ENCODE results near the gene PPIL4. TPM values are rescaled to one million over a fixed set of nuclear protein-coding genes. Genes with fewer than 3 reads are reported as not detected.

The PPIL4 gene
- total and polyA plus RNA-seq, 2 experiments from 2014 or later: 35.1 to 47.3 TPM

GRCh38 chr6:149593408-149593807, 47.6 kb upstream of the PPIL4 start (continued):
- TF ChIP-seq EZH2phosphoT487 (IDR thresholded peaks at IDR 0.05; ENCODE audit: unreplicated experiment): no peak

GRCh38 chr6:149592983-149593382, 47.1 kb upstream of the PPIL4 start:
- no peaks in the 10 kb centered on the region for H4K20me1 ChIP-seq (replicated peaks; ENCODE audit: insufficient read depth)
- H3K9me2 ChIP-seq (ENCODE audit: insufficient read depth): no peaks in the 10 kb centered on the region
- no peaks in the 10 kb centered on the region for H3F3A ChIP-seq (replicated peaks; ENCODE audit: low read depth)
- H3K36me3 Mint-ChIP-seq (ENCODE audit: low read depth): peaks cover 47% of the 10 kb centered on the region
- H3K27me3 Mint-ChIP-seq (ENCODE audit: insufficient read depth, low read depth, poor library complexity): no peaks in the 10 kb centered on the region
- no peak overlapping the region for H2AFZ ChIP-seq
- H3K4me3 Mint-ChIP-seq: no peak overlapping the region
- H3K27ac Mint-ChIP-seq: no peak overlapping the region
- H3K79me2 ChIP-seq (replicated peaks; ENCODE audit: insufficient read depth): no peaks in the 10 kb centered on the region
- no peak for TF ChIP-seq CREB1 (CRISPR knock-in tag; IDR thresholded peaks at IDR 0.05; ENCODE audit: low read depth)
- no peak for TF ChIP-seq JUNB (IDR thresholded peaks at IDR 0.05; ENCODE audit: unreplicated experiment)
- no peak for TF ChIP-seq REST (IDR thresholded peaks at IDR 0.05; ENCODE audit: unreplicated experiment)
- TF ChIP-seq ETS1 (IDR thresholded peaks at IDR 0.05): no peak
- no peak for TF ChIP-seq CTCF (conservative IDR thresholded peaks at IDR 0.05; ENCODE audit: low read depth in 2 of 2)
- TF ChIP-seq ZNF462 (CRISPR knock-in tag; IDR thresholded peaks at IDR 0.05): no peak
- TF ChIP-seq ZNF331 (CRISPR knock-in tag; IDR thresholded peaks at IDR 0.05; ENCODE audit: low read depth): no peak
- TF ChIP-seq POLR2AphosphoS5 (IDR thresholded peaks at IDR 0.05; ENCODE audit: low read depth): no peak
- no peak for TF ChIP-seq NANOG (IDR thresholded peaks at IDR 0.05; ENCODE audit: borderline replicate concordance)
- no peaks in the 10 kb centered on the region for H3K9me3 Mint-ChIP-seq
- ATAC-seq: no peak
- DNase-seq (ENCODE audit: low spot score): no peak
- H3K4me2 ChIP-seq: no peak overlapping the region
- H3K4me3 ChIP-seq: no peak overlapping the region
- peaks cover 39% of the 10 kb centered on the region for H3K36me3 ChIP-seq (ENCODE audit: insufficient read depth)
- H3K27me3 ChIP-seq (ENCODE audit: insufficient read depth): no peaks in the 10 kb centered on the region
- H3K4me1 ChIP-seq (ENCODE audit: insufficient read depth): no peaks in the 10 kb centered on the region
- H3K27ac ChIP-seq (ENCODE audit: low read depth): no peak overlapping the region
- no peaks in the 10 kb centered on the region for H3K4me1 Mint-ChIP-seq

Data from GM23338 (cell line).